ENCODE data around the gene NAV3. TPM values are rescaled to one million over a fixed set of nuclear protein-coding genes. Genes with fewer than 3 reads are reported as not detected.

The NAV3 gene
- polyA plus RNA-seq, 1 of the 3 experiments (the other 2 are of a cell fraction), result 10.5 TPM

DNA sequence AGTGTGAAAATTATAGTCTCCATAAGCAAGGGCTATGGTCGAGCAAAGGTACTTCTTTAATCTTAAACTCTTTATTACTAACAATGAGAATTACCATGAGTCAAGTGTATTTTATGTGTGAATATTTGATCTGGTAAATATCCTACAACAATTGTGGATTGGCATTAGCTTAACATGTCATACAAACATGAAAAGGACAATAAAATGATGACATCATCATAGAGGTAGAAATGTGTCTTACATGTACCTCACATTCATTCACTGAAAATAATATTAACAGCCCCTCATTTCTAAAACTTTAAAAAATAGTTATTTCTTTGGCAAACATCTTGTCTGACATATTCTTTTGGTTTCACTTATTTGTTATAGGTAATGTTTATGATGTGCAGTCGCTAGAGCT, 355.0 kb downstream of the NAV3 start:
- DNase-seq, result no peak
- Histone ChIP-seq H3K4me3 (ENCODE audit: low read depth in 2 of 2, low read length in 1 of 2) (no peak overlapping the region), H3K9ac (no peak overlapping the region), H3K9me3 (no peaks in the 10 kb centered on the region), H3K9me2 (no peaks in the 10 kb centered on the region), H3K27ac (ENCODE audit: low read depth in 2 of 2, low read length in 1 of 2) (peak overlapping the region in 1 of 2 experiments; percentile 31; a peak in 2 of 4 replicates), H3K36me3 (replicated peaks in 1 of 2; ENCODE audit: control insufficient read depth in 1 of 2, insufficient read depth in 2 of 2, low read length in 1 of 2) (peaks cover 22 to 65% of the 10 kb centered on the region in 2 experiments), H3K27me3 (ENCODE audit: insufficient read depth) (no peaks in the 10 kb centered on the region), H3K4me2 (no peak overlapping the region), H3K4me1 (ENCODE audit: control insufficient read depth in 1 of 2, insufficient read depth in 2 of 2, low read depth in 1 of 2, low read length in 1 of 2) (peaks cover 0 to 10% of the 10 kb centered on the region in 2 experiments; a peak in 1 of 4 replicates), H2AFZ (ENCODE audit: low read depth) (no peak overlapping the region), H4K20me1 (ENCODE audit: insufficient read depth) (no peaks in the 10 kb centered on the region), H3K79me2 (ENCODE audit: insufficient read depth) (no peaks in the 10 kb centered on the region), H3F3A (replicated peaks; ENCODE audit: insufficient read depth) (peaks cover 22% of the 10 kb centered on the region)
- ChIA-PET POLR2A (no interaction called here), CTCF (interaction anchor here (1.3 kb wide), 1 partner anchor 12 kb away, joined by 4 read pairs; no protein-coding TSS in a partner anchor)
- TF ChIP-seq NRF1 (IDR thresholded peaks at IDR 0.05; ENCODE audit: low read depth, low read length) (no peak), TAF1 (IDR thresholded peaks at IDR 0.05; ENCODE audit: borderline replicate concordance, low read depth, low read length) (no peak), TCF12 (IDR thresholded peaks at IDR 0.05) (no peak), EP300 (IDR thresholded peaks at IDR 0.05; ENCODE audit: borderline replicate concordance in 1 of 2, low read depth in 1 of 2, low read length in 1 of 2) (no peak), TEAD4 (IDR thresholded peaks at IDR 0.05; ENCODE audit: borderline replicate concordance, insufficient read depth) (no peak), NFIC (IDR thresholded peaks at IDR 0.05; ENCODE audit: borderline replicate concordance) (no peak), SIN3A (IDR thresholded peaks at IDR 0.05; ENCODE audit: borderline replicate concordance, low read depth, low read length) (no peak), CHD2 (IDR thresholded peaks at IDR 0.05; ENCODE audit: low read length, partially characterized antibody) (no peak), POLR2AphosphoS5 (IDR thresholded peaks at IDR 0.05; ENCODE audit: low read depth, low read length) (no peak), FOXM1 (IDR thresholded peaks at IDR 0.05; ENCODE audit: low read depth) (no peak), MXI1 (IDR thresholded peaks at IDR 0.05; ENCODE audit: low read depth, low read length) (no peak), MEF2A (IDR thresholded peaks at IDR 0.05; ENCODE audit: borderline replicate concordance, low read depth) (no peak), RCOR1 (IDR thresholded peaks at IDR 0.05; ENCODE audit: low read length) (no peak)
- TF ChIP-seq, protein P1, sequence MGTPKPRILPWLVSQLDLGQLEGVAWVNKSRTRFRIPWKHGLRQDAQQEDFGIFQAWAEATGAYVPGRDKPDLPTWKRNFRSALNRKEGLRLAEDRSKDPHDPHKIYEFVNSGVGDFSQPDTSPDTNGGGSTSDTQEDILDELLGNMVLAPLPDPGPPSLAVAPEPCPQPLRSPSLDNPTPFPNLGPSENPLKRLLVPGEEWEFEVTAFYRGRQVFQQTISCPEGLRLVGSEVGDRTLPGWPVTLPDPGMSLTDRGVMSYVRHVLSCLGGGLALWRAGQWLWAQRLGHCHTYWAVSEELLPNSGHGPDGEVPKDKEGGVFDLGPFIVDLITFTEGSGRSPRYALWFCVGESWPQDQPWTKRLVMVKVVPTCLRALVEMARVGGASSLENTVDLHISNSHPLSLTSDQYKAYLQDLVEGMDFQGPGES (IDR thresholded peaks at IDR 0.05; ENCODE audit: low read depth, low read length), result no peak
- TF ChIP-seq, protein P2, sequence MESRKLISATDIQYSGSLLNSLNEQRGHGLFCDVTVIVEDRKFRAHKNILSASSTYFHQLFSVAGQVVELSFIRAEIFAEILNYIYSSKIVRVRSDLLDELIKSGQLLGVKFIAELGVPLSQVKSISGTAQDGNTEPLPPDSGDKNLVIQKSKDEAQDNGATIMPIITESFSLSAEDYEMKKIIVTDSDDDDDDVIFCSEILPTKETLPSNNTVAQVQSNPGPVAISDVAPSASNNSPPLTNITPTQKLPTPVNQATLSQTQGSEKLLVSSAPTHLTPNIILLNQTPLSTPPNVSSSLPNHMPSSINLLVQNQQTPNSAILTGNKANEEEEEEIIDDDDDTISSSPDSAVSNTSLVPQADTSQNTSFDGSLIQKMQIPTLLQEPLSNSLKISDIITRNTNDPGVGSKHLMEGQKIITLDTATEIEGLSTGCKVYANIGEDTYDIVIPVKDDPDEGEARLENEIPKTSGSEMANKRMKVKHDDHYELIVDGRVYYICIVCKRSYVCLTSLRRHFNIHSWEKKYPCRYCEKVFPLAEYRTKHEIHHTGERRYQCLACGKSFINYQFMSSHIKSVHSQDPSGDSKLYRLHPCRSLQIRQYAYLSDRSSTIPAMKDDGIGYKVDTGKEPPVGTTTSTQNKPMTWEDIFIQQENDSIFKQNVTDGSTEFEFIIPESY (IDR thresholded peaks at IDR 0.05; ENCODE audit: borderline replicate concordance, low read depth), result no peak
- TF ChIP-seq, protein P3, sequence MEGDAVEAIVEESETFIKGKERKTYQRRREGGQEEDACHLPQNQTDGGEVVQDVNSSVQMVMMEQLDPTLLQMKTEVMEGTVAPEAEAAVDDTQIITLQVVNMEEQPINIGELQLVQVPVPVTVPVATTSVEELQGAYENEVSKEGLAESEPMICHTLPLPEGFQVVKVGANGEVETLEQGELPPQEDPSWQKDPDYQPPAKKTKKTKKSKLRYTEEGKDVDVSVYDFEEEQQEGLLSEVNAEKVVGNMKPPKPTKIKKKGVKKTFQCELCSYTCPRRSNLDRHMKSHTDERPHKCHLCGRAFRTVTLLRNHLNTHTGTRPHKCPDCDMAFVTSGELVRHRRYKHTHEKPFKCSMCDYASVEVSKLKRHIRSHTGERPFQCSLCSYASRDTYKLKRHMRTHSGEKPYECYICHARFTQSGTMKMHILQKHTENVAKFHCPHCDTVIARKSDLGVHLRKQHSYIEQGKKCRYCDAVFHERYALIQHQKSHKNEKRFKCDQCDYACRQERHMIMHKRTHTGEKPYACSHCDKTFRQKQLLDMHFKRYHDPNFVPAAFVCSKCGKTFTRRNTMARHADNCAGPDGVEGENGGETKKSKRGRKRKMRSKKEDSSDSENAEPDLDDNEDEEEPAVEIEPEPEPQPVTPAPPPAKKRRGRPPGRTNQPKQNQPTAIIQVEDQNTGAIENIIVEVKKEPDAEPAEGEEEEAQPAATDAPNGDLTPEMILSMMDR (IDR thresholded peaks at IDR 0.05), result no peak
- 76% methylated on average over 2 of the region's 2 CpGs for WGBS (ENCODE audit: low lambda C conversion rate)
